ENCODE results near the gene PRCD. TPM values are rescaled to one million over a fixed set of nuclear protein-coding genes. Genes with fewer than 3 reads are reported as not detected.

The PRCD gene
- total and polyA plus RNA-seq, 8 donors = 0.55 to 7.3 (median 1.1) TPM

DNA sequence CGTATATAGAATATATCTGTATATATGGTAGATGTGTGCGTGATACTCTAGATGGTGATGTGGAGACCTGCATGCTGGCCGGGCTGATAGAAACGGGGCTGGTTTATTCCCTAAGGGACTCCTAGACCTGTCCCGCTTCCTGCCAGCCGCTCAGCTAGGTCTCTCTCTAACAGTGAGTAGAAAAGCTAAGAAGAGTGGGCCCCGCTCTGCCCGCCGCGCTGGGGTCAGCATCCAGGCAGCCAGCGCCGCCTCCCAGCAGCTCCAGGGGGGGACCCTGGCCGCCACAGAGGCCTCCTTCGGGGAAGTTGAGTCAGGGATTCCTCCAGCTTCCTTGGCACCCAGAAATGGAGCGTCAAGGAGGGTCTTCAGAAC lies 11.7 kb upstream of the PRCD start:
- TF ChIP-seq, protein P1, sequence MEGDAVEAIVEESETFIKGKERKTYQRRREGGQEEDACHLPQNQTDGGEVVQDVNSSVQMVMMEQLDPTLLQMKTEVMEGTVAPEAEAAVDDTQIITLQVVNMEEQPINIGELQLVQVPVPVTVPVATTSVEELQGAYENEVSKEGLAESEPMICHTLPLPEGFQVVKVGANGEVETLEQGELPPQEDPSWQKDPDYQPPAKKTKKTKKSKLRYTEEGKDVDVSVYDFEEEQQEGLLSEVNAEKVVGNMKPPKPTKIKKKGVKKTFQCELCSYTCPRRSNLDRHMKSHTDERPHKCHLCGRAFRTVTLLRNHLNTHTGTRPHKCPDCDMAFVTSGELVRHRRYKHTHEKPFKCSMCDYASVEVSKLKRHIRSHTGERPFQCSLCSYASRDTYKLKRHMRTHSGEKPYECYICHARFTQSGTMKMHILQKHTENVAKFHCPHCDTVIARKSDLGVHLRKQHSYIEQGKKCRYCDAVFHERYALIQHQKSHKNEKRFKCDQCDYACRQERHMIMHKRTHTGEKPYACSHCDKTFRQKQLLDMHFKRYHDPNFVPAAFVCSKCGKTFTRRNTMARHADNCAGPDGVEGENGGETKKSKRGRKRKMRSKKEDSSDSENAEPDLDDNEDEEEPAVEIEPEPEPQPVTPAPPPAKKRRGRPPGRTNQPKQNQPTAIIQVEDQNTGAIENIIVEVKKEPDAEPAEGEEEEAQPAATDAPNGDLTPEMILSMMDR (IDR thresholded peaks at IDR 0.05) = no peak
- WGBS, 2 donors = 77 to 86% methylated on average over 15 of the region's 15 CpGs
- Histone ChIP-seq H3K27ac (peak overlapping the region in 2 of 4 donors; percentile 27 to 62), H3K9me3 (no peaks in the 10 kb centered on the region), H3K36me3 (no peaks in the 10 kb centered on the region), H3K27me3 (no peaks in the 10 kb centered on the region), H3K4me3 (no peak overlapping the region), H3K4me1 (peaks cover 9 to 10% (median 10%) of the 10 kb centered on the region in 3 donors)
- intact Hi-C loops (cut with DNase I) = loop anchor here in 1 of 3 donors (10.0 kb wide), 1 partner anchor 97 kb away; no protein-coding TSS in a partner anchor
- no peak for DNase-seq
- no peak for FAIRE-seq
- no peak for ATAC-seq

DNA sequence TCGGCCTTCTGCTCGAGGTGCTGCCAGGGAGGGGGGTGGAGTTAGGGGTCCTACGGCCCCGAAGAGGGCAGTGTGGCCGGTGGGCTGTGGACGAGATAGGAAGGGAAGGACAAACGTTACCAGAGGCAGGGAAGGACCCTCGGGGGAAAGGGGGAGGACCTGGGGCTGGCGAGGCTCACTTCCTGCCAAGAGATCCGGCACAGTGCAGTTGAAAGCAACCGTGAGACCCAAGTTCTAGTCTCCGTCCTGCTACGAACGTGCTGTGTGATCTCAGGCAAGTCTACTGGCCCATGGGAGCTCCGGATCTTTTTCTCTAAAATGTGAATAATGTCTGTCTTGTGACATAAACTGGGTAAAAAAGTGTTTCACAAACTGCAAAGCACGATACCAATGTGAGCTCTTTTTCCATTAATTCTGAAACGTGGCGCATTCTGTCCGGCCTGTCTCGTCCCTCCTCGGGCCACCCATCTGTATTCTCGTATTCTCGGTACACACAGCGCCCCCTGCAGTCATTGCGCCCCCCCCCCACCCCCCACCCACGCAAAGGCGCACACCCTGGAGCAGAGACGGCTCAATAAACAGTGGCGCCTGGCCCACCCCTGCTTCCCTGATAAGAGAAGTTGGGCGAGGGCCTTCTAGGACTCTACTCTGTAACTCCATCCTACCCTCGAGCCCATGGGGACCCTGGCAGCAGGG lies 11.2 kb upstream of the PRCD start:
- intact Hi-C loops (cut with DNase I) = loop anchor here in 1 of 3 donors (10.0 kb wide), 1 partner anchor 96 kb away; no protein-coding TSS in a partner anchor
- TF ChIP-seq, protein P1 (IDR thresholded peaks at IDR 0.05) = no peak
- FAIRE-seq (no peak), ATAC-seq (peak in 1 of 4 donors; percentile 4), DNase-seq (no peak)
- Histone ChIP-seq H3K36me3 (no peaks in the 10 kb centered on the region), H3K4me1 (peaks cover 7 to 10% (median 9%) of the 10 kb centered on the region in 3 donors), H3K27me3 (no peaks in the 10 kb centered on the region), H3K9me3 (no peaks in the 10 kb centered on the region), H3K27ac (peak overlapping the region in 2 of 4 donors; percentile 41 to 62), H3K4me3 (no peak overlapping the region)
- WGBS, 2 donors = 57 to 59% methylated on average over 31 of the region's 31 CpGs

DNA sequence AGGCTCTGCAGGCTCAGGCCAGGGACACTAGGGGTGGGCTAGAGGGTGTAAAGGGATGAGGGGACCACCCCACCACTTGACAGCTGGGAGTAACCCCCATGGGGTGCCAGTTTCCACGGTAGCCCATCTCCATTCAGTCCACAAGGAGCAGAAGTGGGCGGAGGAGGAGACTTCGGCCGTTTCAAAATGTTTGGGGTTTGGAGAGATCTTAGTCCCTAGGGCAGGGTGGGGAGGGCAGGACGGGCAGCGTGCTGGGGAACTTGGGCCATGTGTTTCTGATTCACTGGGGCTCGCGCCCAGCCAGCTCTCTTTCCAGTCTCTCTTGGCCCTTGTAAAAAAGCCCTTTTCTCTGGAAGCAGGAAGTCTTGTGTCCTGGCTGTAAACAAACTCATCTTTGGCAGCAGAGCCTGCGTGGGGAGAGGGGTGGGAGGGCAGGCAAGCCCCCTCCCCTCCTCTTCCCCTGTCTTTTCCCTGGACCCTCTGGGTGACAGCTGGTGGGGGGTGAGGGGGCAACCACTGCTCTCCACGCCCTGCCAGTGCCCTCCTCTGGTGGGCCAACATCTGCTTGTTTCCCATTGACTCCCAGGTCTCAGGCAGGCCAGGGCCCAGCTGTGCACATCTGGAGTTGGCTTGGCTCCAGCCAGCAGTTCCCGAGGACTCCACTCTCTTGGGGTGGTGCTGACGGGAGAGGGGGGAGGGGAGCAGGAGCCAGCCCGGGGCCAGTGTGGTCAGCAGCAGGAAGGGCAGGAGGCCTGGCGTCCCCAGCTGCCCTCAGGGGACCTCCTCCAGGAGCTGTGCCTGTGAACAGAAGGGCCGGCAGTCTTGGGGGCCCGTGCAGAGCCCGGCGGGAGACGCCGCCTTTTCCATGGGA lies 10.4 kb upstream of the PRCD start:
- H3K36me3 ChIP-seq = no peaks in the 10 kb centered on the region
- WGBS, 2 donors = 43 to 53% methylated on average over 18 to 20 of the region's 20 CpGs
- peak; percentile 10 to 67 (median 48) for ATAC-seq
- peak in 4 of 6 donors; percentile 33 to 78 (median 45) for DNase-seq
- H3K27me3 ChIP-seq = no peaks in the 10 kb centered on the region
- H3K9me3 ChIP-seq = no peaks in the 10 kb centered on the region
- peaks cover 5 to 8% (median 8%) of the 10 kb centered on the region in 3 donors for H3K4me1 ChIP-seq
- intact Hi-C loops (cut with DNase I) = loop anchor here in 1 of 3 donors (10.0 kb wide), 2 partner anchors 95 to 175 kb away; no protein-coding TSS in a partner anchor
- TF ChIP-seq, protein P1 (IDR thresholded peaks at IDR 0.05) = no peak
- no peak for FAIRE-seq
- H3K27ac ChIP-seq = peak overlapping the region in 3 of 4 donors; percentile 28 to 62 (median 41)
- no peak overlapping the region for H3K4me3 ChIP-seq

DNA sequence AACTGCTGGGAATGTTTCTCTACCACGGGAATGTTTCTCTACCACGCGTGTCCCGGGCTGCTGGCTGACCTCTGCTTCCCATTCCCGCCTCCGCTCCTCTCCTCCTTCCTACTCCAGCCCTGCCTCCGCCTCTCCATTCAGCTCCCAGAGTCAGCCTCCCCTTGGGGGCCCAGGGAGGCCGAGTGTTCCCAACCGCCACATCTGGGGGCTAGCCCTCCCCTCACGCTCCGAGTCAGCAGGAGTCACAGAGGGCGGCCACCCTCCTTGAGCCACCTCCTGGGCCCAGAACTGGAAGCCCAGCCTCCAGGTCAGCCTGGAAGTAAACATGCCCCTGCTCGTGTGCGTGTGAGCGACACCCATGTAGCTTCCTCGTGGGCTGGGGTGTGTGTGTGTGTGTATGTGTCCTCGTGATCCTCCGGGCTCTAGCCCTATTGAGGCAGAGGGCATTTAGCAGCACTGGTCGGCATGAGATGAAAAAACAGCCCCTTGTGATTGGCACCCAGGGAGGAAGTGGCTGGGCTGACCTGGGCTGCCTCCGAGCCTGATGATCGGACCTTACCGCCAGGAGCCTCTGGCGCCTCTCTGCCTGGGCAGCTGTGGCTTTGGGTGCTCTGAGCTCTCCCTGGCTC lies 9.6 kb upstream of the PRCD start:
- Histone ChIP-seq H3K4me1 (peaks cover 0 to under 1% (median under 1%) of the 10 kb centered on the region in 3 donors), H3K4me3 (no peak overlapping the region), H3K9me3 (no peaks in the 10 kb centered on the region), H3K27ac (peak overlapping the region in 2 of 4 donors; percentile 41 to 62), H3K36me3 (no peaks in the 10 kb centered on the region), H3K27me3 (no peaks in the 10 kb centered on the region)
- DNase-seq (no peak), ATAC-seq (peak; percentile 24 to 40 (median 32)), FAIRE-seq (no peak)
- WGBS, 2 donors = 70 to 73% methylated on average over 23 of the region's 23 CpGs
- intact Hi-C loops (cut with DNase I) = loop anchor here in 1 of 3 donors (10.0 kb wide), 1 partner anchor 175 kb away; no protein-coding TSS in a partner anchor
- TF ChIP-seq, protein P1 (IDR thresholded peaks at IDR 0.05) = no peak

Data from pancreas (tissue), 10 donors.